ENCODE results near the gene MAD1L1. TPM values are rescaled to one million over a fixed set of nuclear protein-coding genes. Genes with fewer than 3 reads are reported as not detected.

Gene MAD1L1
- total RNA-seq, 2 donors from 2014 or later: 81.3 to 115 TPM

DNA sequence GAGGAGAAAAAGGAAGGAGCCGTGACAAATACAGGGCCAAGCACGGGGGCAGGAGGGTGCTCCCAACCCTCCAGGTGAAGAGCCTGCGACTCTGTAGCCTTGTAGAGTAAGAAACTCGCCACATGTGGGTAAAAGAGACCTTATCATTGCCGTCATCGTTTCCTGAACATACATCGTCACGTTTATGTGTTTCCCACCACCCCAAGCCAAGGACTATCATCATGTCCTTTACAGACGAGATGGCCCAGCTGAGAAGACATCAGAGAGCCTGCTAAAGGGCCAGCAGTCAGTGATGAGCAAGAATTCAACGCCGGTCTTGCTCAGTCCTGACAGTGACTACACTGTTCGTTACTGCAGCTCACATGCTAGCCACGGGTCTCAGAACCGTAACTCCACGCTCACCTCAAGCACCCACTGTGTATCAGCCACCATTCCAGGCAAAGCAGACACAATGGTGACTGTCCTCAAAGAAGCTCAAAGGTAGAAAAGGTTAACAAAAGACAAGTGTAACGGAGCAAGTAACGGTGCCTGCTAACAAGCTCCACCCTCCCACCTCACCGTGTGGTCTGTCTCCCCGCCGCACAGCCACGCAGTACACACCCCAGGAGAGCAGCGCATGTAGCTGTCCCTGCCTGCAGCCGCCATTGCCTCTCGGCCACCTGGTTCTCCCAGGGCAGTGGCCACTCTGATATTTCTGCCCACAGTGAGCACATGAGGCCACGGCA is 147.8 kb downstream of the MAD1L1 start:
- no peaks in the 10 kb centered on the region for H3K27me3 Mint-ChIP-seq
- no peak for DNase-seq
- H3K27ac Mint-ChIP-seq: no peak overlapping the region
- H3K36me3 Mint-ChIP-seq (ENCODE audit: low read depth): peaks cover 7% of the 10 kb centered on the region
- H3K9me3 ChIP-seq (ENCODE audit: control insufficient read depth, low read length, poor library complexity, severe bottlenecking): no peaks in the 10 kb centered on the region
- peaks cover 13% of the 10 kb centered on the region for H3K4me1 Mint-ChIP-seq
- H3K4me3 Mint-ChIP-seq: no peak overlapping the region
- no peak for ATAC-seq

DNA sequence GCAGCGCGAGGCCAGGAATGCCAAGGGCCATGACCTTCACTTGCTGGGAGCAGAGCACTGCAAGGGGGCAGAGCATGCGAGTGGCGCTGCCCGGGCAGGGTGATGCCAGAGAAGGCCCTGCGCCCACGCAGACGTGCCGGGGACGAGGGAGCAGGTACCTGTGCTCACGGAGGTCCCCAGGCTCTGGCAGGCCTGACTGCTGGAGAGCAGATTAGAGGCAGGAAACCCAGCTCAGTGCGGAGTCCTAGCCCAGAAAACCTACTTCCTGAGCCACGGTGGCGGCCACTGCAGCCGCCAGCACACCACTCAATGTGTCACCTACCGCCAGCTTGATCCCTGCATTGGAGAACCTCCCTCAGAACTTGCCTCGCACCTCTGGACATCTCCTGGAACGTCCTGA is 148.4 kb downstream of the MAD1L1 start:
- ATAC-seq: no peak
- DNase-seq: no peak
- no peak overlapping the region for H3K4me3 Mint-ChIP-seq

DNA sequence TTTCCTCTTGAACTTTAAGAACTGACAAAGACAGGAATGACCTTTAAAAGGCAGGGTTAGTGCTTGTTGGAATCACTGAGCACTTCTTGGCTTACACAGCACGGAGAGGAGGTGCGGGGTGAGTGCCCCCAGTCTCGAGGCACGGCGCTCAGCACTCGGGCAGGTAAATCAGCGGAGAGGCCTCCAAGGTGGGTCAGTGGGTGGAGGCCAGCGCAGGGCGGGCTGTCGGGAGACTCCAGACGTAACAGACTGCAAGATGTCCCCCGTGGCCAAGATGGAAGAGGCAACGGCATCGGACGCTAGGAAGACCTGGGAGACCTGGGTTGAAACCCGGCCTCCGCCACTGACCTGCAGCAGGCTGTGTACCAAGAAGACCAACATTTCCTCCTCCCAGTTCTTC is 149.4 kb downstream of the MAD1L1 start:
- no peak overlapping the region for H3K4me3 Mint-ChIP-seq
- peaks cover 7% of the 10 kb centered on the region for H3K36me3 Mint-ChIP-seq (ENCODE audit: low read depth)
- no peak overlapping the region for H3K27ac Mint-ChIP-seq
- DNase-seq (no peak), ATAC-seq (no peak)
- H3K4me1 Mint-ChIP-seq: peaks cover 13% of the 10 kb centered on the region
- H3K9me3 ChIP-seq (ENCODE audit: control insufficient read depth, low read length, poor library complexity, severe bottlenecking): no peaks in the 10 kb centered on the region
- no peaks in the 10 kb centered on the region for H3K27me3 Mint-ChIP-seq

More for the DNA sequence above, 148.4 kb downstream of the MAD1L1 start:
- H3K4me1 Mint-ChIP-seq: peaks cover 13% of the 10 kb centered on the region
- no peaks in the 10 kb centered on the region for H3K27me3 Mint-ChIP-seq
- no peaks in the 10 kb centered on the region for H3K9me3 ChIP-seq (ENCODE audit: control insufficient read depth, low read length, poor library complexity, severe bottlenecking)
- peaks cover 7% of the 10 kb centered on the region for H3K36me3 Mint-ChIP-seq (ENCODE audit: low read depth)
- H3K27ac Mint-ChIP-seq: no peak overlapping the region

DNA sequence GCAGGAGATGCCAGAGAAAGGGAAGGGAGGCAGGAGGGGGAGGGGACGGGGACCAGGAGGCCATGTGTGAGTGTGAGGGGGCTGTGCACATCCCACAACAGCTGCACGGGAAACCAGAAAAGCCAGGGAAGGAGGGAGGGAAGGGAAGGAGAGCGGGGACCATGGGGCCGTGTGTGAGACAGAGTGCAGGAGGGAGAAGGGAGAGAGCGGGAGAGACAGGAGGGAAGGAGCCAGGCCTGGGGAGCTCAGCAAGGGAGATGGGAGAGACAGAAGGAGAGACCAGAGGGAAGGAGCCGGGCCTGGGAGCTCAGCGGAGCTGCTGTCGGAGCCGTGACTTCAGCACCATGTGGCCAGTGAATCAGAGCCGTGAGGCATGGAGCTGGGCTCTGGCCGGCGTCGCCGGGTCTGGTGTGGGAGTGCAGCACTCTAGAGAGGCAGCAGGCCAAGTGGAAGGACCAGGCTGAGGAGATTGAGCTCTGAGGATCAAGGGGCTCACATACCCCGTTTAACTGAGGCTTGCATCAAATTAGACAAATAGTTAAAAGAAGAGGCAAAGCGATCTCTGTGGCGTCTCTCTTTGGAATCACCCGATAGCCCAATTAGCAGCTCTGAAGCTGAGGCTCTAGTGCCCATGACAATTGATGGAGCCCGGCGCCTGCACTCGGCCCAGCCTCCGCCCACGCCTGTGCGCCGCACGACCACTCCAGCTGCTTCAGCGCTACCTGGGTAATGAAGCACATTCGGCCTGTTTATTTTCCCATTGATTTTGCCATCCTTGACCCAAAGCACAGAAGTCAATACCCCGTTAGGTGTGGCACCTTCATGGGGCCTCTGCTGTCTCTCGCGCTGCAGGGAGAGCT is 150.4 kb downstream of the MAD1L1 start:
- no peaks in the 10 kb centered on the region for H3K9me3 ChIP-seq (ENCODE audit: control insufficient read depth, low read length, poor library complexity, severe bottlenecking)
- ATAC-seq (no peak), DNase-seq (no peak)
- no peak overlapping the region for H3K4me3 Mint-ChIP-seq
- peaks cover 13% of the 10 kb centered on the region for H3K4me1 Mint-ChIP-seq
- H3K27me3 Mint-ChIP-seq: no peaks in the 10 kb centered on the region
- peaks cover 7% of the 10 kb centered on the region for H3K36me3 Mint-ChIP-seq (ENCODE audit: low read depth)
- no peak overlapping the region for H3K27ac Mint-ChIP-seq

DNA sequence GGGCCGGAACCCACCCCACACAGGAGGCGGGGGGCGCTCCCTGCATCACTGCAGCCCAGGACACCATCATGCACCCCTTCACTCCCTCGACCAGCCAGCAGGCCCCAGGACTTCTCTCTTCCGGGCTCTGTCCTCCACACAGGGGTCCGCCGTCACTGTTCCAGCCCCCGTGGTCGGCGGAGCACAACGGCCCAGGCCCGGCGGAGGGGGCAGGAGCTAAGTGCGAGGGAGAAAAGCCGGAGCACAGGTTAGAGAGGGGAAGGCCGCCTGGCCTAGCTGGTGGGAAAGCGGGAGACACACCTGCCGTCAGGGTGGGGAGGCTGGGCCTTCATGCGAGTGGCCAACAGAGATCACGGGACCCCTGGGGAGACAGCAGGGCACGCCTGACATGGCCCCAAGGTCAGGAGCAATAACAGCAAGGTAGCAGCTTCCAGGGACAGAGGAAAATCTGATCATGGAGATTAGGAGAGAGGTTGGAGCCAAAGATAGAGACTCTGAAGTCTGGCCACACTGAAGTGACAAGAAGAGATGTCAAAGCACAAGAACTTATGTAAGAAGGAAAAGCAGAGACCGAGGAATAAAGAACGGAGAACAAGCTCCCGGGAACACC is 151.1 kb downstream of the MAD1L1 start:
- Mint-ChIP-seq H3K4me3 (no peak overlapping the region), H3K4me1 (peaks cover 13% of the 10 kb centered on the region), H3K36me3 (ENCODE audit: low read depth) (peaks cover 5% of the 10 kb centered on the region), H3K27ac (no peak overlapping the region), H3K27me3 (no peaks in the 10 kb centered on the region)
- DNase-seq (no peak), ATAC-seq (no peak)
- no peaks in the 10 kb centered on the region for H3K9me3 ChIP-seq (ENCODE audit: control insufficient read depth, low read length, poor library complexity, severe bottlenecking)

DNA sequence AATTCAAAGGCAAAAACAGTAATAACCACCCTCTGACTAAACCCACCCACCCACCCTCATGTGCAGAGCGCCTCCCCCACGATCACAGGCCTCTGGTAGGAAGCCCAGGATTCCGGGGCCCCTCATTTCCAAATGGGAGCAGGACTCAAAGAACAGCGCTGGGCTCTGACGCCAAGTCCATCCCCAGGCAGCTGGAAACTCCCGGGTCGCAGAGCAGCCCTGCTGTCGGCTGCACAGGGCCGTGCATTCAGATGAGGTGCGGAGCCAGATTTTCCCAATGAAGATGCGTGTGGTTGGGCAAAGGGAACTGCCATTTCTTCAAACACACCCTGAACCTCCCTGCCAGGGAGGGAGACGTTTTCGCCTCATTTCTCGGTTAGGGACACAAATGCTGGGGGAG is 152.3 kb downstream of the MAD1L1 start:
- Mint-ChIP-seq H3K4me3 (no peak overlapping the region), H3K27me3 (no peaks in the 10 kb centered on the region), H3K4me1 (peaks cover 16% of the 10 kb centered on the region), H3K27ac (no peak overlapping the region), H3K36me3 (ENCODE audit: low read depth) (peaks cover 5% of the 10 kb centered on the region)
- no peak for ATAC-seq
- no peak for DNase-seq
- no peaks in the 10 kb centered on the region for H3K9me3 ChIP-seq (ENCODE audit: control insufficient read depth, low read length, poor library complexity, severe bottlenecking)

DNA sequence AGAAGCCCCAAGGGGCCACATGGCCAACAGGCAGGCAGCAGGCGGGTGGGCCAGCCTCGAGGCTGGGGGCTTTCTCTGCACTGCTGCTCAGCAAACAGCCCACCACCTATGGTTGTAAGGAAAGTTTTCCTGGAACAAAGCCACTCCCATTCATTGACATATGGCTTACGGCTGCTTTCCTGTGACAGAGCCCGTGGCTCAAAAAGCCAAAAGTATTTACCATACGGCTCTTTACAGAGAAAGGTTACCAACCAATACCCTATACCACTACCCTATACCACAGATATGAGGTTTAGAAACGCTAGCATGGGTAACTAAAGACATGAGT is 152.7 kb downstream of the MAD1L1 start:
- peaks cover 14% of the 10 kb centered on the region for H3K4me1 Mint-ChIP-seq
- H3K27ac Mint-ChIP-seq: no peak overlapping the region
- ATAC-seq (no peak), DNase-seq (no peak)
- no peaks in the 10 kb centered on the region for H3K27me3 Mint-ChIP-seq
- H3K4me3 Mint-ChIP-seq: no peak overlapping the region
- peaks cover 5% of the 10 kb centered on the region for H3K36me3 Mint-ChIP-seq (ENCODE audit: low read depth)
- H3K9me3 ChIP-seq (ENCODE audit: control insufficient read depth, low read length, poor library complexity, severe bottlenecking): no peaks in the 10 kb centered on the region

DNA sequence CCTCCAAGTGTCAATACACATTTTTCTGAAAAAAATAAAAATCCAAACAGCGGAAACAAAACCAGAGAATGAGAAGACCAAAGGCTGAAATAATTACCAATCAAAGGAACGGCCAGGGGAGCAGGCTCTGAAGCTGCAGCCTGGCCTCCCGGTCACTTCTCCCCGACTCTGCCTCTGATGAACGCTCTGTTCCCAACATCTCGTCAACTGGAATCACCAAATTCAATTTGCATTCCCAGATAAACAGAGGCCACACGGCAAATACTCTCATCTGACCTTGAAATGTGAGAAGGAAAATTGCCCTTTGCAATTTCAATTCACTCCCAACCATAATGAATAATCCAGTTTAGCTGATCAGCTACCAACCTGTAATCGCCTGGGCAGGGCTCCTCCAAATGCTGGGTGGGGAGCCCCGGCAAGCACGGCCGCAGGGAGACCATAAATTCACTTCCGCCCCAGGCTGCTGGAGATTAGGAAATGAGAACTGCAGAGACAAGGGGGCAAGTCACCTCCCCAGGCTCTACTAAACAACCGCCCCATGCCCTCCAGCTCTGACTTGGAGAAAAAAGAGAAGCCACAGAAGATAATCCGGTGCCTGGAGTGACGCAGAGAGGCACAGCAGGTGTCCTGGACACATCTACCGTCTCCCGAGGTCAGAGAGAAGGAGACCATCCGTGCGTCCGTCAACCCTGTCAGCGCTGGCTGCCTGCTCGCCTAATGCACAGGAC is 153.2 kb downstream of the MAD1L1 start:
- DNase-seq (no peak), ATAC-seq (no peak)
- peaks cover 5% of the 10 kb centered on the region for H3K36me3 Mint-ChIP-seq (ENCODE audit: low read depth)
- no peak overlapping the region for H3K27ac Mint-ChIP-seq
- no peak overlapping the region for H3K4me3 Mint-ChIP-seq
- H3K27me3 Mint-ChIP-seq: no peaks in the 10 kb centered on the region
- H3K4me1 Mint-ChIP-seq: peaks cover 11% of the 10 kb centered on the region
- no peaks in the 10 kb centered on the region for H3K9me3 ChIP-seq (ENCODE audit: control insufficient read depth, low read length, poor library complexity, severe bottlenecking)

DNA sequence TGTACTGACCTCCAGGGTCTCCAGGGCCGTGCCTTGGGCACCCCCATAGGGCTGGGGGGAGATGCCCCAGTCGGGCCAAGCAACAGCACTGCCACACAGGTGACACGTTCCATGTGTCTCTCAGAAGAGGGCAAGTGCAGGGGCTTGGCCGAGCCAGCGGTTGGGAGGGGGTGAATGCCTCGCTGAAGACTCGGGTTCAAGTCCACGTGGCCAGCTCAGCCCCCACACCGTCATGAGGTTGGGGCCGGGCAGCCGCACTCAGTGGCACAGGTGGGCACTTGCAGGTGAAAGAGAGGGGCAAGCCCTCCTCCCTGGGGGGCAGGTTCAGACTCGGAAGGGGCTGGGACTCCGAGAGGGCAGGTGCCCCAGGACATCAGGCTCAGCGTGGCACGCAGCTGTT is 153.8 kb downstream of the MAD1L1 start:
- H3K27ac Mint-ChIP-seq: no peak overlapping the region
- peaks cover 5% of the 10 kb centered on the region for H3K36me3 Mint-ChIP-seq (ENCODE audit: low read depth)
- no peak overlapping the region for H3K4me3 Mint-ChIP-seq
- H3K9me3 ChIP-seq (ENCODE audit: control insufficient read depth, low read length, poor library complexity, severe bottlenecking): no peaks in the 10 kb centered on the region
- no peak for ATAC-seq
- DNase-seq: no peak
- no peaks in the 10 kb centered on the region for H3K27me3 Mint-ChIP-seq
- H3K4me1 Mint-ChIP-seq: peaks cover 11% of the 10 kb centered on the region

DNA sequence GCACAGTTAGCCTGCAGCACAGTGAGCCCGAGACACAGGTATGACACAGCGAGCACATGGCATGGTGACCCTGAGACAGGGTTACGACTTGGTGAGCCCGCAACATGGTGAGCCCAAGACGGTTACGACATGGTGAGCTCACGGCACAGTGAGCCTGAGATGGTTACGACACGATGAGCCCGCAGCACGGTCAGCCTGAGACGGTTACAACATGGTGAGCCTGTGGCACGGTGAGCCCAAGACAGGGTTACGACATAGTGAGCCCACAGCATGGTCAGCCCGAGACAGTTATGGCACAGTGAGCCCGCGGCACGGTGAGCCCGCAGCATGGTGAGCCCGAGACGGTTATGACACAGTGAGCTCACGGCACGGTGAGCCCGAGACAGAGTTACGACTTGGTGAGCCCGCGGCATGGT is 156.1 kb downstream of the MAD1L1 start:
- no peak for ATAC-seq
- H3K4me1 Mint-ChIP-seq: peaks cover 3% of the 10 kb centered on the region
- H3K27ac Mint-ChIP-seq: no peak overlapping the region

DNA sequence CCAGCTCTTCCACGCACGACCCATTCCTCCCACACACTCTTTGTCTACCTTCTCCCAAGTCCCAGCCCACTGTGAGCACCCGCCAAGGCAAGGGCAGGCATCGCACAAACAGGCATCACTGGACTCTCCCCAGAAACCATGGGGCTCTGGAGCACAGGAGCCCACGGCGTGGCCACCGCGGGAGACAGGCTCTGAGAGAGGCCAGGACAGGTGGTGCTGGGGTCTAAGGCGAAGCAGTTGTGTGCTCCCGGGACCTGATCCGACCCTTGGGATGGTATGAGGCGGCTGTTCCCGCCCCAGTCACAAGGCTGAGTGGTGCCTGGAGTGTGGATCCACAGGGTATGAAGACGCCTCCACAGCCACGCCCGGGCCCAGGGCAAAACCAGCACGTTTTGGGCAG is 156.9 kb downstream of the MAD1L1 start:
- ATAC-seq (no peak), DNase-seq (no peak)
- Mint-ChIP-seq H3K4me1 (peaks cover 3% of the 10 kb centered on the region), H3K36me3 (ENCODE audit: low read depth) (no peaks in the 10 kb centered on the region), H3K27ac (no peak overlapping the region), H3K4me3 (no peak overlapping the region), H3K27me3 (no peaks in the 10 kb centered on the region)
- no peaks in the 10 kb centered on the region for H3K9me3 ChIP-seq (ENCODE audit: control insufficient read depth, low read length, poor library complexity, severe bottlenecking)

More for the DNA sequence above, 156.1 kb downstream of the MAD1L1 start:
- DNase-seq: no peak
- no peaks in the 10 kb centered on the region for H3K27me3 Mint-ChIP-seq
- peaks cover under 1% of the 10 kb centered on the region for H3K36me3 Mint-ChIP-seq (ENCODE audit: low read depth)
- H3K4me3 Mint-ChIP-seq: no peak overlapping the region
- H3K9me3 ChIP-seq (ENCODE audit: control insufficient read depth, low read length, poor library complexity, severe bottlenecking): no peaks in the 10 kb centered on the region

DNA sequence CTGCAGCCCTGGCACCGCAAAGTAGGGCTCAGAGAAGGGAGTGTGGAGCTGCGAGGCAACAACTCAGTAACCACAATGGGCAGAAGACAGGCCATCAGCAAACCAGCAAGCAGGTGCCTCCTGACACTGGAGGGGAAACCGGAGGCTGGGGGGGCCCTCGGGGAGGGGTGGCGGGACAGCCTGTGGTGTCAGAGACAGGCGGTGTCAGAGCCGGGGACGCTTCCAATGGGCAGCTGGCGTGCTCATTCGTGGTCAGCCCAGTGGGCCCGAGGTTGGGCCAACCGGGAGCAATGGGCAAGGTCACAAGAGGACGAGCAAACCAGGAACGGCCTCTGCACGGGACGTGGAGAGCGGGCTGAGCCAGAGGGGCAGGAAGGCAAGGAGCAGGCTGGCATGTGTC is 158.1 kb downstream of the MAD1L1 start:
- no peak for ATAC-seq
- peaks cover 3% of the 10 kb centered on the region for H3K4me1 Mint-ChIP-seq
- H3K9me3 ChIP-seq (ENCODE audit: control insufficient read depth, low read length, poor library complexity, severe bottlenecking): no peaks in the 10 kb centered on the region
- no peak for DNase-seq
- no peaks in the 10 kb centered on the region for H3K36me3 Mint-ChIP-seq (ENCODE audit: low read depth)
- H3K27ac Mint-ChIP-seq: no peak overlapping the region
- H3K4me3 Mint-ChIP-seq: no peak overlapping the region
- H3K27me3 Mint-ChIP-seq: no peaks in the 10 kb centered on the region

DNA sequence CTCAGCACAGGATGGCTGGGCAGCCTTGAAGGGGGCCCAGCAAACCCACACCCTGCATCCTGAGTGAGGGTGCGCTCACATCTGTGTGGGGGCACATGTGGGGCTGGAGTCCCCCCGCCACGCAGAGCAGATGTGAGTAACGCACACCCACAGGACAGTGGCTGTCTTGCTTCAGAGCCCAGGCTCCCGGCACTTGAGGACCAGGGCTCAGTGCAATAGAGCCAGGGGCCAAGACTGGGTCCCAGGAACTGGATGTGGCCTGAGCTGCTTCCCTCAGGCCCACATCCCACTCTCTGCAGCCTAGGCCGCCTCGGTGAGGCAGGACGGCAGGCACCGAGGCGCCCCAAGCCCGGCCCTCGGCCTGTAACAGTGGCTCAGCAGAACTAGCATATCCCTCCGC is 159.9 kb downstream of the MAD1L1 start:
- H3K9me3 ChIP-seq (ENCODE audit: control insufficient read depth, low read length, poor library complexity, severe bottlenecking): no peaks in the 10 kb centered on the region
- Mint-ChIP-seq H3K4me3 (no peak overlapping the region), H3K27ac (no peak overlapping the region), H3K4me1 (peaks cover 3% of the 10 kb centered on the region), H3K27me3 (no peaks in the 10 kb centered on the region), H3K36me3 (ENCODE audit: low read depth) (no peaks in the 10 kb centered on the region)
- ATAC-seq (no peak), DNase-seq (no peak)

Measured in T-helper 17 cell (primary cell).